Measurements from ENCODE around the gene TAF9B. TPM values are rescaled to one million over a fixed set of nuclear protein-coding genes. Genes with fewer than 3 reads are reported as not detected.
A peak's percentile ranks its signal among the peaks of the same experiment; 100 is the strongest.

TAF9B gene
- polyA plus RNA-seq, 1 donor from 2014 or later, result 49.1 TPM

DNA sequence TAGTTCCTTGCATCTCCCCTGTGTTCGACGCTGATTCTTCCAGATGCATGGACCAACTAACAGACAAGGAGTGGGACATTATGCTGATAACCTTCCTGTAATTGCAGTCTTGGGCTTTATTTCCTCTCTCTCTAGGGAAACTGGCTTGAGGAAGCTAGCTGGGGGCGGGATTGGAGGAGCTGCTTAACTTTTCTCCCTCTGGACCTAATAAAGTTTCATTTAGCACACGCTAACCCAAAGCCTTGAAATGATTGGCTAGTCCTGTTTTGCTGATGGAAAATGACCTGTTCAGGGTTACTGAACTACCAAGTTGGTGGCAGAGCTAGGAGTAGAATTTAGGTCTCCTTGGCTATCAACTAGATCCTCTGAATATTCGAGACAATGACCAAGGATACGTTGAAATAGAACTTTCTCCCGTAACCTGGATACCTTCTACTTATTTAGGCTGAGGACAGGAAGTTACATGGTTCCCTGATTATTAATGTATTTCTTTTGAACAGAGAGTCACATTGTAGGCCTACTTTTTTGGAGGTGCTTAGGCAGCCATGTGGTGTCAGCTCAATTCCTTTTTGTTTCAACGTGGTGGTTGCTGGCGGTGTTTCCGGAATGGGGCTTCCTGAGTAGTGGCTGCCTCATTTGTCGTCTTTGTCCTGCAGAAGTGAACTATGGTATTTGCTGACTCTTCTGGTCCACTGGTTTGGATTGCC is 33.4 kb downstream of the TAF9B start:
- Histone ChIP-seq H3K36me3 (ENCODE audit: insufficient read depth, low read length) (no peaks in the 10 kb centered on the region), H2AFZ (ENCODE audit: low read depth, low read length) (no peak overlapping the region), H3K79me2 (replicated peaks; ENCODE audit: insufficient read depth, low read length) (peaks cover 35% of the 10 kb centered on the region), H3K4me2 (ENCODE audit: low read length) (no peak overlapping the region), H3K4me3 (ENCODE audit: low read length) (peak overlapping the region; percentile 83), H3K27ac (ENCODE audit: low read length) (no peak overlapping the region), H3K9me3 (ENCODE audit: low read length) (no peaks in the 10 kb centered on the region), H3K9ac (ENCODE audit: low read length) (no peak overlapping the region), H3F3A (ENCODE audit: insufficient read depth, low read length, poor library complexity, severe bottlenecking) (no peaks in the 10 kb centered on the region), H4K20me1 (ENCODE audit: insufficient read depth) (no peaks in the 10 kb centered on the region), H3K9me2 (ENCODE audit: insufficient read depth, low read length) (no peaks in the 10 kb centered on the region), H3K27me3 (ENCODE audit: insufficient read depth, low read depth, low read length) (no peaks in the 10 kb centered on the region)
- no peak for TF ChIP-seq TAF1 (IDR thresholded peaks at IDR 0.05; ENCODE audit: low read depth)
- TF ChIP-seq EP300 (conservative IDR thresholded peaks at IDR 0.05; ENCODE audit: poor library complexity, severe bottlenecking), result no peak
- TF ChIP-seq, protein P1, sequence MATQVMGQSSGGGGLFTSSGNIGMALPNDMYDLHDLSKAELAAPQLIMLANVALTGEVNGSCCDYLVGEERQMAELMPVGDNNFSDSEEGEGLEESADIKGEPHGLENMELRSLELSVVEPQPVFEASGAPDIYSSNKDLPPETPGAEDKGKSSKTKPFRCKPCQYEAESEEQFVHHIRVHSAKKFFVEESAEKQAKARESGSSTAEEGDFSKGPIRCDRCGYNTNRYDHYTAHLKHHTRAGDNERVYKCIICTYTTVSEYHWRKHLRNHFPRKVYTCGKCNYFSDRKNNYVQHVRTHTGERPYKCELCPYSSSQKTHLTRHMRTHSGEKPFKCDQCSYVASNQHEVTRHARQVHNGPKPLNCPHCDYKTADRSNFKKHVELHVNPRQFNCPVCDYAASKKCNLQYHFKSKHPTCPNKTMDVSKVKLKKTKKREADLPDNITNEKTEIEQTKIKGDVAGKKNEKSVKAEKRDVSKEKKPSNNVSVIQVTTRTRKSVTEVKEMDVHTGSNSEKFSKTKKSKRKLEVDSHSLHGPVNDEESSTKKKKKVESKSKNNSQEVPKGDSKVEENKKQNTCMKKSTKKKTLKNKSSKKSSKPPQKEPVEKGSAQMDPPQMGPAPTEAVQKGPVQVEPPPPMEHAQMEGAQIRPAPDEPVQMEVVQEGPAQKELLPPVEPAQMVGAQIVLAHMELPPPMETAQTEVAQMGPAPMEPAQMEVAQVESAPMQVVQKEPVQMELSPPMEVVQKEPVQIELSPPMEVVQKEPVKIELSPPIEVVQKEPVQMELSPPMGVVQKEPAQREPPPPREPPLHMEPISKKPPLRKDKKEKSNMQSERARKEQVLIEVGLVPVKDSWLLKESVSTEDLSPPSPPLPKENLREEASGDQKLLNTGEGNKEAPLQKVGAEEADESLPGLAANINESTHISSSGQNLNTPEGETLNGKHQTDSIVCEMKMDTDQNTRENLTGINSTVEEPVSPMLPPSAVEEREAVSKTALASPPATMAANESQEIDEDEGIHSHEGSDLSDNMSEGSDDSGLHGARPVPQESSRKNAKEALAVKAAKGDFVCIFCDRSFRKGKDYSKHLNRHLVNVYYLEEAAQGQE (IDR thresholded peaks at IDR 0.05; ENCODE audit: borderline replicate concordance), result no peak
- TF ChIP-seq, protein P2, sequence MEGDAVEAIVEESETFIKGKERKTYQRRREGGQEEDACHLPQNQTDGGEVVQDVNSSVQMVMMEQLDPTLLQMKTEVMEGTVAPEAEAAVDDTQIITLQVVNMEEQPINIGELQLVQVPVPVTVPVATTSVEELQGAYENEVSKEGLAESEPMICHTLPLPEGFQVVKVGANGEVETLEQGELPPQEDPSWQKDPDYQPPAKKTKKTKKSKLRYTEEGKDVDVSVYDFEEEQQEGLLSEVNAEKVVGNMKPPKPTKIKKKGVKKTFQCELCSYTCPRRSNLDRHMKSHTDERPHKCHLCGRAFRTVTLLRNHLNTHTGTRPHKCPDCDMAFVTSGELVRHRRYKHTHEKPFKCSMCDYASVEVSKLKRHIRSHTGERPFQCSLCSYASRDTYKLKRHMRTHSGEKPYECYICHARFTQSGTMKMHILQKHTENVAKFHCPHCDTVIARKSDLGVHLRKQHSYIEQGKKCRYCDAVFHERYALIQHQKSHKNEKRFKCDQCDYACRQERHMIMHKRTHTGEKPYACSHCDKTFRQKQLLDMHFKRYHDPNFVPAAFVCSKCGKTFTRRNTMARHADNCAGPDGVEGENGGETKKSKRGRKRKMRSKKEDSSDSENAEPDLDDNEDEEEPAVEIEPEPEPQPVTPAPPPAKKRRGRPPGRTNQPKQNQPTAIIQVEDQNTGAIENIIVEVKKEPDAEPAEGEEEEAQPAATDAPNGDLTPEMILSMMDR (IDR thresholded peaks at IDR 0.05; ENCODE audit: poor library complexity, severe bottlenecking), result no peak
- no peak for TF ChIP-seq RAD21 (conservative IDR thresholded peaks at IDR 0.05)
- TF ChIP-seq SMC3 (conservative IDR thresholded peaks at IDR 0.05; ENCODE audit: poor library complexity), result no peak
- no peak for TF ChIP-seq EZH2 (IDR thresholded peaks at IDR 0.05; ENCODE audit: borderline replicate concordance, insufficient read depth, low read length, poor library complexity, severe bottlenecking)
- no peak for TF ChIP-seq MXI1 (conservative IDR thresholded peaks at IDR 0.05; ENCODE audit: poor library complexity, severe bottlenecking)
- no peak for TF ChIP-seq POLR2AphosphoS5 (IDR thresholded peaks at IDR 0.05)

DNA sequence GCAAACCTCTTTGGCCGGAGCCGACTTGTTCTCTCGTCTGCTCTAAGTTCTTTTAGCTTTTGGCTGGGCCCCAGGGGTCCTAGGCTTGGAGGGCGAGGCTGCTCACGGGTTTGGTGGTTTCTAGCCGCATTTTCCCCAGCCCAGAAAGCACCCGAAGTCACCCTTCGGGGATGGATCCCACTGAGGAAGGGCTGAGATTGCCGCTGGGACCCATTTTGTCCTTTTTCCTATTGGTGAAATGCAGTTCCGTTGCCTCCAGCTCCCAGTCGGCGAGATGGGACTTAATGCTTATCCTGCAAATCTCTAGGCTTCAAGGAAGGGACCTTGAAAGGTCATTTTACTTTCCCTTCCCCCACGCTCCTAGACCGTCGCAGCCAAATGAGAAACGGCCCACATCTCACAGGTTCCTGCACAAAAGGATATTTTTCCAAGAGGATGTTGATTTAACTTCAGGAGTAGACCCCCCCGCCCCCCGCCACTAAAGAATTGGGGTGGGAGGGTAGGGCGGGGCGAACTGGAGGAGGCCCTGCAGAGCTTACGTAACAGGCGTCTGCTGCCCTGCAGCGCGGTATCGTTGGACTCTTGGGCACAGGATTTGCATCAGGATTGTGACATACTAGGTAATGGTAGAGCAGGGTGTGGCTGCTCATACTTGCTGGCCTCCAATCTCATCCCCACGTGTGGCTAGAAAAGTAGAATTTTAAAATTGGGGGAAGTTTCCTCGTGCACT is 34.8 kb downstream of the TAF9B start:
- Histone ChIP-seq H4K20me1 (ENCODE audit: insufficient read depth) (no peaks in the 10 kb centered on the region), H3K4me3 (ENCODE audit: low read length) (peak overlapping the region; percentile 83), H3K9me3 (ENCODE audit: low read length) (no peaks in the 10 kb centered on the region), H3K27me3 (ENCODE audit: insufficient read depth, low read depth, low read length) (no peaks in the 10 kb centered on the region), H2AFZ (ENCODE audit: low read depth, low read length) (peak overlapping the region; percentile 60), H3K9me2 (ENCODE audit: insufficient read depth, low read length) (no peaks in the 10 kb centered on the region), H3K4me2 (ENCODE audit: low read length) (peak overlapping the region; percentile 70), H3K9ac (ENCODE audit: low read length) (peak overlapping the region; percentile 84), H3K36me3 (ENCODE audit: insufficient read depth, low read length) (no peaks in the 10 kb centered on the region), H3F3A (ENCODE audit: insufficient read depth, low read length, poor library complexity, severe bottlenecking) (no peaks in the 10 kb centered on the region), H3K79me2 (replicated peaks; ENCODE audit: insufficient read depth, low read length) (peaks cover 34% of the 10 kb centered on the region), H3K27ac (ENCODE audit: low read length) (peak overlapping the region; percentile 85)
- TF ChIP-seq SMC3 (conservative IDR thresholded peaks at IDR 0.05; ENCODE audit: poor library complexity), result no peak
- no peak for TF ChIP-seq MXI1 (conservative IDR thresholded peaks at IDR 0.05; ENCODE audit: poor library complexity, severe bottlenecking)
- no peak for TF ChIP-seq EZH2 (IDR thresholded peaks at IDR 0.05; ENCODE audit: borderline replicate concordance, insufficient read depth, low read length, poor library complexity, severe bottlenecking)
- no peak for TF ChIP-seq POLR2AphosphoS5 (IDR thresholded peaks at IDR 0.05)
- TF ChIP-seq TAF1 (IDR thresholded peaks at IDR 0.05; ENCODE audit: low read depth), result no peak
- no peak for TF ChIP-seq RAD21 (conservative IDR thresholded peaks at IDR 0.05)
- TF ChIP-seq, protein P1 (IDR thresholded peaks at IDR 0.05; ENCODE audit: borderline replicate concordance), result no peak
- TF ChIP-seq, protein P2 (IDR thresholded peaks at IDR 0.05; ENCODE audit: poor library complexity, severe bottlenecking), result no peak
- TF ChIP-seq EP300 (conservative IDR thresholded peaks at IDR 0.05; ENCODE audit: poor library complexity, severe bottlenecking), result no peak

All from neural cell (in vitro differentiated cells).